Heart left ventricle (tissue), 16 donors: Measurements from ENCODE around the gene CYP39A1. TPM values are rescaled to one million over a fixed set of nuclear protein-coding genes. Genes with fewer than 3 reads are reported as not detected.

Experiments used
- ATAC-seq, 4 donors: fragments of 200-7000 bp; cut with Tn5 transposase; one replicate each; pipeline ENCODE4 v1.9.1; 2020 to 2022; ENCODE audit warnings: moderate library complexity in 4 of 4, mild to moderate bottlenecking in 3 of 4, moderate number of reproducible peaks in 1 of 4
- DNase-seq, 5 donors: peaks; one replicate each; pipeline ENCODE4 v3.0.0-alpha.2; 2020
- H3K27ac ChIP-seq, 12 donors: fragments of 200-600 bp; sonication (generic) in 4 of 12; one replicate each; pipeline versions ENCODE4 v1.5.0 to v1.8.0; 2016 to 2022; ENCODE audit warnings: mild to moderate bottlenecking in 2 of 12
- H3K27me3 ChIP-seq, 9 donors: fragments of 200-600 bp; sonication (generic) in 2 of 9; one replicate each; pipeline versions ENCODE4 v1.5.1 to v1.8.0; 2016 to 2022; ENCODE audit warnings: mild to moderate bottlenecking in 3 of 9
- H3K36me3 ChIP-seq, 9 donors: fragments of 200-600 bp; sonication (generic) in 2 of 9; one replicate each; pipeline versions ENCODE4 v1.5.0 to v1.8.0; 2018 to 2022; ENCODE audit warnings: mild to moderate bottlenecking in 2 of 9
- H3K4me1 ChIP-seq, 12 donors: fragments of 200-600 bp; sonication (generic) in 4 of 12; one replicate each; pipeline versions ENCODE4 v1.5.0 to v1.8.0; 2016 to 2022; ENCODE audit warnings: mild to moderate bottlenecking in 3 of 12
- H3K4me3 ChIP-seq, 12 donors: fragments of 200-600 bp; sonication (generic) in 4 of 12; one replicate each; pipeline versions ENCODE4 v1.5.0 to v1.8.0; 2017 to 2022; ENCODE audit warnings: mild to moderate bottlenecking in 9 of 12, moderate library complexity in 4 of 12
- H3K9me3 ChIP-seq, 12 donors: fragments of 200-600 bp; sonication (generic) in 4 of 12; one replicate each; pipeline versions ENCODE4 v1.5.0 to v1.8.0; 2016 to 2022; ENCODE audit warnings: mild to moderate bottlenecking in 1 of 12
- POLR2A ChIP-seq, 2 donors: fragments of 450-650 bp; IDR thresholded peaks; one replicate each; pipeline ENCODE4 v1.6.1; 2017; ENCODE audit warnings: antibody characterized with exemption in 2 of 2, mild to moderate bottlenecking in 2 of 2, moderate library complexity in 2 of 2
- WGBS, 4 donors: extraction: QIAGEN DNeasy Blood & Tissue Kit in 2 of 4; methylation state at CpG; one replicate each; pipeline versions ENCODE4 v1.1.5 to v1.1.7; 2013 to 2018; 5-methylcytosine and 5-hydroxymethylcytosine counted together
- intact Hi-C, 10 donors: fragments of 100-400 bp; cut with DNase I; formaldehyde crosslinking; loops; one replicate each; pipeline versions ENCODE4 v1.11.1 to v1.14.2; 2022
- polyA plus RNA-seq, 2 donors: library from polyadenylated mRNA; stranded (reverse); fragments of 200-250 nt; gene quantifications; one replicate each; pipeline ENCODE4 v1.2.3, GENCODE V29; 2013
- total RNA-seq, 9 donors: library from RNA; depleted of rRNA in 2 of 9; stranded (reverse); fragments of >200 nt in 2 of 9; fragmentation: NEBNext Ultra II Directional in 3 of 9; extraction: Animal tissue kit (Norgen Biotek cat#: 25700) in 3 of 9; gene quantifications; one replicate each; pipeline versions ENCODE4 v1.1.0 to v1.2.4, GENCODE V29; 2016 to 2023
- TF ChIP-seq, protein P1 (sequence below), 12 donors: fragments of 200-600 bp; sonication (generic) in 4 of 12; IDR thresholded peaks; one replicate each; pipeline versions ENCODE4 v1.5.0 to v1.8.0; 2018 to 2022; ENCODE audit warnings: antibody characterized with exemption in 12 of 12, mild to moderate bottlenecking in 5 of 12
- donor health status: ischemic (EF 13 %, LVEDD 7.1; RV severe dilation, severe dysfunction).
- donor health status: healthy with polysubstance abuse.
- donor health status: DM: no; HTN: yes; CAD: no.
- donor health status: DM: no; HTN: no; CAD: no.
- donor health status: ischemic (EF 25% LVEDD 6.9; RV normal size, moderate dysfunction).
- donor health status: ischemic (EF 25% LVEDD 5.7; RV mildly dilated, moderate dysfunction).
- donor health status: healthy.
- donor health status: DM: yes; HTN: yes; CAD: no.
- donor health status: ischemic (EF 35%, LVEDD 5.7; RV mildly dilated, moderate dysfunction).
- donor health status: nonischemic (EF 11% LVEDD 7.7; RV severe dilation, severe dysfunction).
- donor health status: DM: yes; HTN: yes; CAD: no.
- donor health status: PGD.
- donor health status: ischemic (EF 29% LVEDD 5.4; RV normal size, mild dysfunction).
- donor health status: nonischemic (EF 23%, LVEDD 6.1; RV moderate dilation, normal function).

CYP39A1 gene
- total and polyA plus RNA-seq, 11 donors, result 2.9 to 10.5 (median 5.2) TPM

DNA sequence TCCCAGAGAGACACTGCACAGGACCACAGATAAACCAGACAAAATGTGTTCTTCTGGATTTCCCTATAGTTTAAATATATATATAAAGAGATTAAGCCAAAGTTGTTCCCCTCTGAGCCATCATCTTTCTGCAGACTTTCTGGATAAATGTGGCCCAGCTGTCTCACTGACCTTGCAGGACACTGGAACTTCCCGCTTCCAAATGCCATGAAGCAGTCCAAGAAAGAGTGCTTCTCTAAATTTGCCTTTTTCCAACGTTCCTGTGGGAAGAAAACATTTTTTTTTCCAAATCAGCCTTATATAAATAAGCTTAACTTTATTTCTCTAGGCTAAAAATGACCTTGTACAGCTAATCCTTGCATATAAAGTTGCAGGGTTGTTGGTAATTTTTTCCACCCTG is 65.7 kb downstream of the CYP39A1 start:
- TF ChIP-seq, protein P1, sequence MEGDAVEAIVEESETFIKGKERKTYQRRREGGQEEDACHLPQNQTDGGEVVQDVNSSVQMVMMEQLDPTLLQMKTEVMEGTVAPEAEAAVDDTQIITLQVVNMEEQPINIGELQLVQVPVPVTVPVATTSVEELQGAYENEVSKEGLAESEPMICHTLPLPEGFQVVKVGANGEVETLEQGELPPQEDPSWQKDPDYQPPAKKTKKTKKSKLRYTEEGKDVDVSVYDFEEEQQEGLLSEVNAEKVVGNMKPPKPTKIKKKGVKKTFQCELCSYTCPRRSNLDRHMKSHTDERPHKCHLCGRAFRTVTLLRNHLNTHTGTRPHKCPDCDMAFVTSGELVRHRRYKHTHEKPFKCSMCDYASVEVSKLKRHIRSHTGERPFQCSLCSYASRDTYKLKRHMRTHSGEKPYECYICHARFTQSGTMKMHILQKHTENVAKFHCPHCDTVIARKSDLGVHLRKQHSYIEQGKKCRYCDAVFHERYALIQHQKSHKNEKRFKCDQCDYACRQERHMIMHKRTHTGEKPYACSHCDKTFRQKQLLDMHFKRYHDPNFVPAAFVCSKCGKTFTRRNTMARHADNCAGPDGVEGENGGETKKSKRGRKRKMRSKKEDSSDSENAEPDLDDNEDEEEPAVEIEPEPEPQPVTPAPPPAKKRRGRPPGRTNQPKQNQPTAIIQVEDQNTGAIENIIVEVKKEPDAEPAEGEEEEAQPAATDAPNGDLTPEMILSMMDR (IDR thresholded peaks at IDR 0.05), result no peak
- no peak for TF ChIP-seq POLR2A (IDR thresholded peaks at IDR 0.05)
- H3K4me3 ChIP-seq, result no peak overlapping the region
- 37 to 48% (median 43%) methylated on average over 2 of the region's 2 CpGs for WGBS, 4 donors
- no peaks in the 10 kb centered on the region for H3K9me3 ChIP-seq
- DNase-seq, result peak in 1 of 5 donors; percentile 16
- intact Hi-C loops, result loop anchor here in 1 of 10 donors (10.0 kb wide), 1 partner anchor 62 kb away; no protein-coding TSS in a partner anchor
- H3K4me1 ChIP-seq, result peaks cover 0 to 12% (median 0%) of the 10 kb centered on the region in 12 donors
- peak overlapping the region in 4 of 12 donors; percentile 6 to 69 (median 15) for H3K27ac ChIP-seq
- no peaks in the 10 kb centered on the region for H3K36me3 ChIP-seq
- H3K27me3 ChIP-seq, result no peaks in the 10 kb centered on the region
- ATAC-seq, result no peak

DNA sequence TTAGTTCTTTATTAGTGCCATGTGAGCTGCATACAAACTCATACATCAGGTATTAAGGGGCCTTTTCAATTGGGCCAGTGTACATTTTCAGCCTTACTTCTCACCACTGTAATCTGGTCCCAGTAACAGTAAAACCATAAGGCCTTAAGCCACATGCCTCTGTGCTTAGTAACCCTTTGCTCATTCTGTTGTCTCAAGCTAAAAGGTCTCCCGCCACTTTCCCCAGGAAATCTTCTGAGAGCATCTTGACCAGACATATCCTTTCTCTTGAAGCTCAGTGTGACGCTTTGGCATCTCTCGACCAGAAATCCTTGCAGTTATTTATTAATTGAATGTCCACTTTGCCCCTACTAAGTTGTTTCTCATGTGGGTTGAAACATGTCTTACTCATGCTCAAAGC is 68.0 kb downstream of the CYP39A1 start:
- DNase-seq (no peak), ATAC-seq (no peak)
- no peaks in the 10 kb centered on the region for H3K9me3 ChIP-seq
- no peak for TF ChIP-seq POLR2A (IDR thresholded peaks at IDR 0.05)
- TF ChIP-seq, protein P1 (IDR thresholded peaks at IDR 0.05), result no peak
- 92 to 97% (median 95%) methylated on average over 3 of the region's 3 CpGs for WGBS, 4 donors
- intact Hi-C loops, result loop anchor here in 1 of 10 donors (10.0 kb wide), 1 partner anchor 60 kb away; no protein-coding TSS in a partner anchor
- peaks cover 0 to 12% (median 0%) of the 10 kb centered on the region in 12 donors for H3K4me1 ChIP-seq
- no peaks in the 10 kb centered on the region for H3K36me3 ChIP-seq
- H3K27me3 ChIP-seq, result no peaks in the 10 kb centered on the region
- H3K27ac ChIP-seq, result no peak overlapping the region
- no peak overlapping the region for H3K4me3 ChIP-seq

GRCh38 chr6:46583721-46584120 is 68.9 kb downstream of the CYP39A1 start:
- Histone ChIP-seq H3K4me1 (peaks cover 0 to 12% (median 0%) of the 10 kb centered on the region in 12 donors), H3K4me3 (no peak overlapping the region), H3K27me3 (no peaks in the 10 kb centered on the region), H3K36me3 (no peaks in the 10 kb centered on the region), H3K27ac (no peak overlapping the region), H3K9me3 (no peaks in the 10 kb centered on the region)
- DNase-seq, result no peak
- ATAC-seq, result no peak
- no peak for TF ChIP-seq POLR2A (IDR thresholded peaks at IDR 0.05)
- TF ChIP-seq, protein P1 (IDR thresholded peaks at IDR 0.05), result no peak
- WGBS, 4 donors, result 84 to 88% (median 86%) methylated on average over 4 of the region's 4 CpGs
- intact Hi-C loops, result loop anchor here in 1 of 10 donors (10.0 kb wide), 1 partner anchor 59 kb away; no protein-coding TSS in a partner anchor

GRCh38 chr6:46583081-46583480 is 69.5 kb downstream of the CYP39A1 start:
- H3K27ac ChIP-seq, result no peak overlapping the region

More at GRCh38 chr6:46583081-46583480, 69.5 kb downstream of the CYP39A1 start:
- H3K9me3 ChIP-seq, result no peaks in the 10 kb centered on the region
- TF ChIP-seq POLR2A (IDR thresholded peaks at IDR 0.05), result no peak
- H3K4me1 ChIP-seq, result peaks cover 0 to 12% (median 0%) of the 10 kb centered on the region in 12 donors
- no peak overlapping the region for H3K4me3 ChIP-seq
- no peaks in the 10 kb centered on the region for H3K36me3 ChIP-seq
- ATAC-seq, result no peak
- WGBS, 4 donors, result 81 to 88% (median 86%) methylated on average over 2 of the region's 2 CpGs
- no peak for DNase-seq
- intact Hi-C loops, result loop anchor here in 1 of 10 donors (10.0 kb wide), 1 partner anchor 58 kb away; no protein-coding TSS in a partner anchor
- no peaks in the 10 kb centered on the region for H3K27me3 ChIP-seq
